H1 (cell line): ENCODE data around the gene ZNF592. TPM values are rescaled to one million over a fixed set of nuclear protein-coding genes. Genes with fewer than 3 reads are reported as not detected.

Source experiments
- ATF3 ChIP-seq: IDR thresholded peaks from 2 replicates; pipeline ENCODE4 v1.6.1; 2011; ENCODE audit warnings: low read depth, mild to moderate bottlenecking, low read length; ENCODE audit not compliant: insufficient read depth
- CTBP2 ChIP-seq: IDR thresholded peaks from 2 replicates; pipeline ENCODE4 v1.7.0; 2011; ENCODE audit warnings: borderline replicate concordance, mild to moderate bottlenecking, moderate library complexity, mixed read lengths, low read length; ENCODE audit not compliant: insufficient read depth, insufficient read length
- GTF2F1 ChIP-seq: IDR thresholded peaks from 2 replicates; pipeline ENCODE4 v1.6.1; 2012; ENCODE audit warnings: low read depth, low read length, improper control_type of control experiment, borderline replicate concordance
- POU5F1 ChIP-seq: IDR thresholded peaks from 2 replicates; pipeline ENCODE4 v1.6.1; 2011; ENCODE audit warnings: low read depth, mild to moderate bottlenecking, low read length, moderate library complexity
- TEAD4 ChIP-seq: IDR thresholded peaks from 2 replicates; pipeline ENCODE4 v1.6.1; 2012; ENCODE audit warnings: low read depth, low read length, inconsistent platforms, mixed read lengths
- polyA plus RNA-seq, 7 experiments: library from polyadenylated mRNA; depleted of rRNA in 3 of 7; stranded (reverse) in 5 of 7; unstranded in 2 of 7; fragments of >200 nt in 5 of 7; fragments of 200-250 nt in 2 of 7; gene quantifications; 1 replicate in 5 of 7; 2 replicates in 1 of 7; 4 replicates in 1 of 7; pipeline versions ENCODE4 v1.2.1 to v1.2.3, GENCODE V29; 2011 to 2013; ENCODE audit warnings: missing spikeins in 2 of 7, mixed read lengths in 2 of 7
- total RNA-seq: library from RNA; stranded (reverse); fragmentation: NEBNext Ultra II Directional; extraction: Animal tissue kit (Norgen Biotek cat#: 25700); gene quantifications from 2 replicates; pipeline ENCODE4 v1.2.1, GENCODE V29; 2021
- TF ChIP-seq, protein P1 (sequence below): fragments of 300-600 bp; sonication (generic); IDR thresholded peaks from 2 replicates; pipeline ENCODE4 v1.7.1; 2012; ENCODE audit warnings: low read length, moderate library complexity, mild to moderate bottlenecking, inconsistent platforms; ENCODE audit not compliant: insufficient replicate concordance
- TF ChIP-seq, protein P2 (sequence below), 3 experiments: IDR thresholded peaks; 1 replicate in 2 of 3; 2 replicates in 1 of 3; pipeline versions ENCODE4 v1.5.1 to v1.6.1; 2011; ENCODE audit warnings: low read length in 3 of 3, mild to moderate bottlenecking in 3 of 3, inconsistent platforms in 2 of 3, low read depth in 1 of 3, moderate library complexity in 1 of 3; ENCODE audit not compliant: insufficient read depth in 1 of 3; ENCODE audit errors: control extremely low read depth in 1 of 3

The ZNF592 gene
- total and polyA plus RNA-seq, 2 of the 8 experiments (the other 6 are each of a cell fraction or from before 2014, with no cell fraction given): 14.2 to 33.0 TPM

DNA sequence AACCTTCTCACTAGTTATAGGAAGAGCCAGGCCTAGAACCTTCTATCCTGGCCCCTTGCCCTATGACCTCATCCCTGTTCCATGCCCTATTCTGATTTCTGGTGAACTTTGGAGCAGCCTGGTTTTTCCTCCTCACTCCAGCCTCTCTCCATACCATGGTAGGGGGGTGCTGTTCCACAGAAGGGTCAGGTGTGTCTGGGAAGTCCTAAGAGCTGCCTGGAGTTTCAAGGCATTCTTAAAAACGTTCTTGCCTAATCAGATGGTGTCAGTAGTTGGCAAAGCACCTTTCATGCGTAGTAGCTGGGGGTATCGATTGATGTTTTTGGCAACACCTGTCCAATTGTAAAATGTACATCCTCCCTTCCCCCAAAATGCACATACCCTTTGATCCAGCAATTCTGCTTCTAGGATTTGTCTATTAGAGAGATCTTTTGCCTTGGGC lies 52.0 kb downstream of the ZNF592 start (continued):
- TF ChIP-seq, protein P1, sequence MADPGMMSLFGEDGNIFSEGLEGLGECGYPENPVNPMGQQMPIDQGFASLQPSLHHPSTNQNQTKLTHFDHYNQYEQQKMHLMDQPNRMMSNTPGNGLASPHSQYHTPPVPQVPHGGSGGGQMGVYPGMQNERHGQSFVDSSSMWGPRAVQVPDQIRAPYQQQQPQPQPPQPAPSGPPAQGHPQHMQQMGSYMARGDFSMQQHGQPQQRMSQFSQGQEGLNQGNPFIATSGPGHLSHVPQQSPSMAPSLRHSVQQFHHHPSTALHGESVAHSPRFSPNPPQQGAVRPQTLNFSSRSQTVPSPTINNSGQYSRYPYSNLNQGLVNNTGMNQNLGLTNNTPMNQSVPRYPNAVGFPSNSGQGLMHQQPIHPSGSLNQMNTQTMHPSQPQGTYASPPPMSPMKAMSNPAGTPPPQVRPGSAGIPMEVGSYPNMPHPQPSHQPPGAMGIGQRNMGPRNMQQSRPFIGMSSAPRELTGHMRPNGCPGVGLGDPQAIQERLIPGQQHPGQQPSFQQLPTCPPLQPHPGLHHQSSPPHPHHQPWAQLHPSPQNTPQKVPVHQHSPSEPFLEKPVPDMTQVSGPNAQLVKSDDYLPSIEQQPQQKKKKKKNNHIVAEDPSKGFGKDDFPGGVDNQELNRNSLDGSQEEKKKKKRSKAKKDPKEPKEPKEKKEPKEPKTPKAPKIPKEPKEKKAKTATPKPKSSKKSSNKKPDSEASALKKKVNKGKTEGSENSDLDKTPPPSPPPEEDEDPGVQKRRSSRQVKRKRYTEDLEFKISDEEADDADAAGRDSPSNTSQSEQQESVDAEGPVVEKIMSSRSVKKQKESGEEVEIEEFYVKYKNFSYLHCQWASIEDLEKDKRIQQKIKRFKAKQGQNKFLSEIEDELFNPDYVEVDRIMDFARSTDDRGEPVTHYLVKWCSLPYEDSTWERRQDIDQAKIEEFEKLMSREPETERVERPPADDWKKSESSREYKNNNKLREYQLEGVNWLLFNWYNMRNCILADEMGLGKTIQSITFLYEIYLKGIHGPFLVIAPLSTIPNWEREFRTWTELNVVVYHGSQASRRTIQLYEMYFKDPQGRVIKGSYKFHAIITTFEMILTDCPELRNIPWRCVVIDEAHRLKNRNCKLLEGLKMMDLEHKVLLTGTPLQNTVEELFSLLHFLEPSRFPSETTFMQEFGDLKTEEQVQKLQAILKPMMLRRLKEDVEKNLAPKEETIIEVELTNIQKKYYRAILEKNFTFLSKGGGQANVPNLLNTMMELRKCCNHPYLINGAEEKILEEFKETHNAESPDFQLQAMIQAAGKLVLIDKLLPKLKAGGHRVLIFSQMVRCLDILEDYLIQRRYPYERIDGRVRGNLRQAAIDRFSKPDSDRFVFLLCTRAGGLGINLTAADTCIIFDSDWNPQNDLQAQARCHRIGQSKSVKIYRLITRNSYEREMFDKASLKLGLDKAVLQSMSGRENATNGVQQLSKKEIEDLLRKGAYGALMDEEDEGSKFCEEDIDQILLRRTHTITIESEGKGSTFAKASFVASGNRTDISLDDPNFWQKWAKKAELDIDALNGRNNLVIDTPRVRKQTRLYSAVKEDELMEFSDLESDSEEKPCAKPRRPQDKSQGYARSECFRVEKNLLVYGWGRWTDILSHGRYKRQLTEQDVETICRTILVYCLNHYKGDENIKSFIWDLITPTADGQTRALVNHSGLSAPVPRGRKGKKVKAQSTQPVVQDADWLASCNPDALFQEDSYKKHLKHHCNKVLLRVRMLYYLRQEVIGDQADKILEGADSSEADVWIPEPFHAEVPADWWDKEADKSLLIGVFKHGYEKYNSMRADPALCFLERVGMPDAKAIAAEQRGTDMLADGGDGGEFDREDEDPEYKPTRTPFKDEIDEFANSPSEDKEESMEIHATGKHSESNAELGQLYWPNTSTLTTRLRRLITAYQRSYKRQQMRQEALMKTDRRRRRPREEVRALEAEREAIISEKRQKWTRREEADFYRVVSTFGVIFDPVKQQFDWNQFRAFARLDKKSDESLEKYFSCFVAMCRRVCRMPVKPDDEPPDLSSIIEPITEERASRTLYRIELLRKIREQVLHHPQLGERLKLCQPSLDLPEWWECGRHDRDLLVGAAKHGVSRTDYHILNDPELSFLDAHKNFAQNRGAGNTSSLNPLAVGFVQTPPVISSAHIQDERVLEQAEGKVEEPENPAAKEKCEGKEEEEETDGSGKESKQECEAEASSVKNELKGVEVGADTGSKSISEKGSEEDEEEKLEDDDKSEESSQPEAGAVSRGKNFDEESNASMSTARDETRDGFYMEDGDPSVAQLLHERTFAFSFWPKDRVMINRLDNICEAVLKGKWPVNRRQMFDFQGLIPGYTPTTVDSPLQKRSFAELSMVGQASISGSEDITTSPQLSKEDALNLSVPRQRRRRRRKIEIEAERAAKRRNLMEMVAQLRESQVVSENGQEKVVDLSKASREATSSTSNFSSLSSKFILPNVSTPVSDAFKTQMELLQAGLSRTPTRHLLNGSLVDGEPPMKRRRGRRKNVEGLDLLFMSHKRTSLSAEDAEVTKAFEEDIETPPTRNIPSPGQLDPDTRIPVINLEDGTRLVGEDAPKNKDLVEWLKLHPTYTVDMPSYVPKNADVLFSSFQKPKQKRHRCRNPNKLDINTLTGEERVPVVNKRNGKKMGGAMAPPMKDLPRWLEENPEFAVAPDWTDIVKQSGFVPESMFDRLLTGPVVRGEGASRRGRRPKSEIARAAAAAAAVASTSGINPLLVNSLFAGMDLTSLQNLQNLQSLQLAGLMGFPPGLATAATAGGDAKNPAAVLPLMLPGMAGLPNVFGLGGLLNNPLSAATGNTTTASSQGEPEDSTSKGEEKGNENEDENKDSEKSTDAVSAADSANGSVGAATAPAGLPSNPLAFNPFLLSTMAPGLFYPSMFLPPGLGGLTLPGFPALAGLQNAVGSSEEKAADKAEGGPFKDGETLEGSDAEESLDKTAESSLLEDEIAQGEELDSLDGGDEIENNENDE: no peak
- TF ChIP-seq ATF3 (no peak), TEAD4 (no peak), POU5F1 (no peak), CTBP2 (no peak), GTF2F1 (no peak)
- TF ChIP-seq, protein P2, sequence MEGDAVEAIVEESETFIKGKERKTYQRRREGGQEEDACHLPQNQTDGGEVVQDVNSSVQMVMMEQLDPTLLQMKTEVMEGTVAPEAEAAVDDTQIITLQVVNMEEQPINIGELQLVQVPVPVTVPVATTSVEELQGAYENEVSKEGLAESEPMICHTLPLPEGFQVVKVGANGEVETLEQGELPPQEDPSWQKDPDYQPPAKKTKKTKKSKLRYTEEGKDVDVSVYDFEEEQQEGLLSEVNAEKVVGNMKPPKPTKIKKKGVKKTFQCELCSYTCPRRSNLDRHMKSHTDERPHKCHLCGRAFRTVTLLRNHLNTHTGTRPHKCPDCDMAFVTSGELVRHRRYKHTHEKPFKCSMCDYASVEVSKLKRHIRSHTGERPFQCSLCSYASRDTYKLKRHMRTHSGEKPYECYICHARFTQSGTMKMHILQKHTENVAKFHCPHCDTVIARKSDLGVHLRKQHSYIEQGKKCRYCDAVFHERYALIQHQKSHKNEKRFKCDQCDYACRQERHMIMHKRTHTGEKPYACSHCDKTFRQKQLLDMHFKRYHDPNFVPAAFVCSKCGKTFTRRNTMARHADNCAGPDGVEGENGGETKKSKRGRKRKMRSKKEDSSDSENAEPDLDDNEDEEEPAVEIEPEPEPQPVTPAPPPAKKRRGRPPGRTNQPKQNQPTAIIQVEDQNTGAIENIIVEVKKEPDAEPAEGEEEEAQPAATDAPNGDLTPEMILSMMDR (IDR thresholded peaks at IDR 0.05; ENCODE audit: control extremely low read depth in 1 of 3, insufficient read depth in 1 of 3, low read depth in 1 of 3, low read length in 3 of 3): no peak
